WTC11 (cell line): ENCODE results near the gene HMGXB4.

Source experiments
- ARID4B ChIP-seq: sonication (generic); formaldehyde crosslinking; IDR thresholded peaks from 2 replicates; pipeline ENCODE4 v1.8.0; 2023; ENCODE audit warnings: missing genetic modification reagents, mild to moderate bottlenecking, borderline replicate concordance
- CREM ChIP-seq: sonication (generic); formaldehyde crosslinking; IDR thresholded peaks from 2 replicates; pipeline ENCODE4 v1.8.1; 2022; ENCODE audit warnings: mild to moderate bottlenecking, missing genetic modification reagents, moderate library complexity
- E2F1 ChIP-seq: sonication (generic); formaldehyde crosslinking; IDR thresholded peaks from 2 replicates; pipeline ENCODE4 v1.8.0; 2022; ENCODE audit warnings: mild to moderate bottlenecking, missing genetic modification reagents
- ELF4 ChIP-seq: sonication (generic); formaldehyde crosslinking; IDR thresholded peaks from 2 replicates; pipeline ENCODE4 v1.8.1; 2022; ENCODE audit warnings: low read depth, mild to moderate bottlenecking, moderate library complexity, missing genetic modification reagents
- KAT7 ChIP-seq: sonication (generic); formaldehyde crosslinking; IDR thresholded peaks from 2 replicates; pipeline ENCODE4 v1.8.1; 2023; ENCODE audit warnings: missing genetic modification reagents, mild to moderate bottlenecking, borderline replicate concordance
- OVOL2 ChIP-seq: fragments of 250-450 bp; sonication (Bioruptor Pico); IDR thresholded peaks from 2 replicates; pipeline ENCODE4 v1.9.0; 2021; ENCODE audit warnings: mild to moderate bottlenecking, borderline replicate concordance
- SP1 ChIP-seq: sonication (generic); formaldehyde crosslinking; conservative IDR thresholded peaks from 2 replicates; pipeline ENCODE4 v1.8.1; 2022; ENCODE audit warnings: missing genetic modification reagents
- ZNF317 ChIP-seq: sonication (generic); formaldehyde crosslinking; IDR thresholded peaks from 2 replicates; pipeline ENCODE4 v1.8.1; 2023; ENCODE audit warnings: low read depth, mild to moderate bottlenecking, moderate library complexity, missing genetic modification reagents, borderline replicate concordance
- TF ChIP-seq, protein P1 (sequence below): fragments of 200-600 bp; IDR thresholded peaks from 2 replicates; pipeline ENCODE4 v1.8.0; 2022; ENCODE audit warnings: antibody characterized with exemption
- TF ChIP-seq, protein P2 (sequence below): sonication (generic); formaldehyde crosslinking; IDR thresholded peaks from 2 replicates; pipeline ENCODE4 v1.8.1; 2023; ENCODE audit warnings: mild to moderate bottlenecking, missing genetic modification reagents, borderline replicate concordance

GRCh38 chr22:35343664-35344550, 86.6 kb downstream of the HMGXB4 start:
- TF ChIP-seq ELF4 (CRISPR knock-in tag) = no peak
- TF ChIP-seq, protein P1, sequence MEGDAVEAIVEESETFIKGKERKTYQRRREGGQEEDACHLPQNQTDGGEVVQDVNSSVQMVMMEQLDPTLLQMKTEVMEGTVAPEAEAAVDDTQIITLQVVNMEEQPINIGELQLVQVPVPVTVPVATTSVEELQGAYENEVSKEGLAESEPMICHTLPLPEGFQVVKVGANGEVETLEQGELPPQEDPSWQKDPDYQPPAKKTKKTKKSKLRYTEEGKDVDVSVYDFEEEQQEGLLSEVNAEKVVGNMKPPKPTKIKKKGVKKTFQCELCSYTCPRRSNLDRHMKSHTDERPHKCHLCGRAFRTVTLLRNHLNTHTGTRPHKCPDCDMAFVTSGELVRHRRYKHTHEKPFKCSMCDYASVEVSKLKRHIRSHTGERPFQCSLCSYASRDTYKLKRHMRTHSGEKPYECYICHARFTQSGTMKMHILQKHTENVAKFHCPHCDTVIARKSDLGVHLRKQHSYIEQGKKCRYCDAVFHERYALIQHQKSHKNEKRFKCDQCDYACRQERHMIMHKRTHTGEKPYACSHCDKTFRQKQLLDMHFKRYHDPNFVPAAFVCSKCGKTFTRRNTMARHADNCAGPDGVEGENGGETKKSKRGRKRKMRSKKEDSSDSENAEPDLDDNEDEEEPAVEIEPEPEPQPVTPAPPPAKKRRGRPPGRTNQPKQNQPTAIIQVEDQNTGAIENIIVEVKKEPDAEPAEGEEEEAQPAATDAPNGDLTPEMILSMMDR = no peak
- no peak for TF ChIP-seq CREM (CRISPR knock-in tag)
- no peak for TF ChIP-seq KAT7 (CRISPR knock-in tag)
- TF ChIP-seq, protein P2, sequence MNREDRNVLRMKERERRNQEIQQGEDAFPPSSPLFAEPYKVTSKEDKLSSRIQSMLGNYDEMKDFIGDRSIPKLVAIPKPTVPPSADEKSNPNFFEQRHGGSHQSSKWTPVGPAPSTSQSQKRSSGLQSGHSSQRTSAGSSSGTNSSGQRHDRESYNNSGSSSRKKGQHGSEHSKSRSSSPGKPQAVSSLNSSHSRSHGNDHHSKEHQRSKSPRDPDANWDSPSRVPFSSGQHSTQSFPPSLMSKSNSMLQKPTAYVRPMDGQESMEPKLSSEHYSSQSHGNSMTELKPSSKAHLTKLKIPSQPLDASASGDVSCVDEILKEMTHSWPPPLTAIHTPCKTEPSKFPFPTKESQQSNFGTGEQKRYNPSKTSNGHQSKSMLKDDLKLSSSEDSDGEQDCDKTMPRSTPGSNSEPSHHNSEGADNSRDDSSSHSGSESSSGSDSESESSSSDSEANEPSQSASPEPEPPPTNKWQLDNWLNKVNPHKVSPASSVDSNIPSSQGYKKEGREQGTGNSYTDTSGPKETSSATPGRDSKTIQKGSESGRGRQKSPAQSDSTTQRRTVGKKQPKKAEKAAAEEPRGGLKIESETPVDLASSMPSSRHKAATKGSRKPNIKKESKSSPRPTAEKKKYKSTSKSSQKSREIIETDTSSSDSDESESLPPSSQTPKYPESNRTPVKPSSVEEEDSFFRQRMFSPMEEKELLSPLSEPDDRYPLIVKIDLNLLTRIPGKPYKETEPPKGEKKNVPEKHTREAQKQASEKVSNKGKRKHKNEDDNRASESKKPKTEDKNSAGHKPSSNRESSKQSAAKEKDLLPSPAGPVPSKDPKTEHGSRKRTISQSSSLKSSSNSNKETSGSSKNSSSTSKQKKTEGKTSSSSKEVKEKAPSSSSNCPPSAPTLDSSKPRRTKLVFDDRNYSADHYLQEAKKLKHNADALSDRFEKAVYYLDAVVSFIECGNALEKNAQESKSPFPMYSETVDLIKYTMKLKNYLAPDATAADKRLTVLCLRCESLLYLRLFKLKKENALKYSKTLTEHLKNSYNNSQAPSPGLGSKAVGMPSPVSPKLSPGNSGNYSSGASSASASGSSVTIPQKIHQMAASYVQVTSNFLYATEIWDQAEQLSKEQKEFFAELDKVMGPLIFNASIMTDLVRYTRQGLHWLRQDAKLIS (CRISPR knock-in tag) = no peak
- no peak for TF ChIP-seq E2F1 (CRISPR knock-in tag)
- TF ChIP-seq ARID4B (CRISPR knock-in tag) = no peak
- TF ChIP-seq ZNF317 (CRISPR knock-in tag) = no peak
- no peak for TF ChIP-seq SP1 (CRISPR knock-in tag)
- TF ChIP-seq OVOL2 (CRISPR knock-in tag) = no peak
